HG02759 (cell line): Measurements from ENCODE around the gene RAPGEF5.

Experiments used
- ATAC-seq: cut with Tn5 transposase; IDR thresholded peaks from one replicate; pipeline ENCODE4 v1.9.1; 2021; ENCODE audit warnings: mild to moderate bottlenecking, moderate library complexity; ENCODE audit not compliant: unreplicated experiment

Gene RAPGEF5

GRCh38 chr7:22168129-22168634 lies 188.8 kb downstream of the RAPGEF5 start:
- ATAC-seq = no peak

GRCh38 chr7:22167482-22167881 lies 189.5 kb downstream of the RAPGEF5 start:
- ATAC-seq = no peak

- ATAC-seq = no peak
Observed at GRCh38 chr7:22166928-22167327, 190.0 kb downstream of the RAPGEF5 start.

- no peak for ATAC-seq
Observed at GRCh38 chr7:22159341-22159740, 197.6 kb downstream of the RAPGEF5 start.

GRCh38 chr7:22157552-22157951 lies 199.4 kb downstream of the RAPGEF5 start:
- ATAC-seq = no peak

- no peak for ATAC-seq
Observed at GRCh38 chr7:22156205-22156604, 200.7 kb downstream of the RAPGEF5 start.

GRCh38 chr7:22154143-22154529 lies 202.8 kb downstream of the RAPGEF5 start:
- ATAC-seq = no peak

GRCh38 chr7:22153432-22154142 lies 203.4 kb downstream of the RAPGEF5 start:
- ATAC-seq = no peak

GRCh38 chr7:22152690-22153089 lies 204.3 kb downstream of the RAPGEF5 start:
- no peak for ATAC-seq

GRCh38 chr7:22151901-22152300 lies 205.1 kb downstream of the RAPGEF5 start:
- no peak for ATAC-seq

- ATAC-seq = no peak
Observed at GRCh38 chr7:22150221-22150620, 206.7 kb downstream of the RAPGEF5 start.

GRCh38 chr7:22147868-22148267 lies 209.1 kb downstream of the RAPGEF5 start:
- ATAC-seq = no peak

GRCh38 chr7:22146961-22147512 lies 209.9 kb downstream of the RAPGEF5 start:
- no peak for ATAC-seq

GRCh38 chr7:22144950-22145349 lies 212.0 kb downstream of the RAPGEF5 start:
- ATAC-seq = no peak

GRCh38 chr7:22143491-22143890 lies 213.5 kb downstream of the RAPGEF5 start:
- no peak for ATAC-seq

GRCh38 chr7:22142572-22142971 lies 214.4 kb downstream of the RAPGEF5 start:
- ATAC-seq = no peak

- no peak for ATAC-seq
Observed at GRCh38 chr7:22141355-22141754, 215.6 kb downstream of the RAPGEF5 start.

GRCh38 chr7:22140578-22140977 lies 216.4 kb downstream of the RAPGEF5 start:
- ATAC-seq = no peak

GRCh38 chr7:22138886-22139285 lies 218.1 kb downstream of the RAPGEF5 start:
- ATAC-seq = no peak

- ATAC-seq = no peak
Observed at GRCh38 chr7:22138106-22138505, 218.8 kb downstream of the RAPGEF5 start.

GRCh38 chr7:22137466-22137865 lies 219.5 kb downstream of the RAPGEF5 start:
- no peak for ATAC-seq

GRCh38 chr7:22137026-22137425 lies 219.9 kb downstream of the RAPGEF5 start:
- no peak for ATAC-seq
